GM12801 (cell line): Measurements from ENCODE around the gene SPIN1.

Experiments
- TF ChIP-seq, protein P1 (sequence below): IDR thresholded peaks from one replicate; pipeline ENCODE4 v1.5.1; 2011; ENCODE audit warnings: control low read depth; ENCODE audit not compliant: insufficient read length; ENCODE audit errors: extremely low read depth

The SPIN1 gene

GRCh38 chr9:88503081-88503844 is 115.0 kb downstream of the SPIN1 start:
- TF ChIP-seq, protein P1, sequence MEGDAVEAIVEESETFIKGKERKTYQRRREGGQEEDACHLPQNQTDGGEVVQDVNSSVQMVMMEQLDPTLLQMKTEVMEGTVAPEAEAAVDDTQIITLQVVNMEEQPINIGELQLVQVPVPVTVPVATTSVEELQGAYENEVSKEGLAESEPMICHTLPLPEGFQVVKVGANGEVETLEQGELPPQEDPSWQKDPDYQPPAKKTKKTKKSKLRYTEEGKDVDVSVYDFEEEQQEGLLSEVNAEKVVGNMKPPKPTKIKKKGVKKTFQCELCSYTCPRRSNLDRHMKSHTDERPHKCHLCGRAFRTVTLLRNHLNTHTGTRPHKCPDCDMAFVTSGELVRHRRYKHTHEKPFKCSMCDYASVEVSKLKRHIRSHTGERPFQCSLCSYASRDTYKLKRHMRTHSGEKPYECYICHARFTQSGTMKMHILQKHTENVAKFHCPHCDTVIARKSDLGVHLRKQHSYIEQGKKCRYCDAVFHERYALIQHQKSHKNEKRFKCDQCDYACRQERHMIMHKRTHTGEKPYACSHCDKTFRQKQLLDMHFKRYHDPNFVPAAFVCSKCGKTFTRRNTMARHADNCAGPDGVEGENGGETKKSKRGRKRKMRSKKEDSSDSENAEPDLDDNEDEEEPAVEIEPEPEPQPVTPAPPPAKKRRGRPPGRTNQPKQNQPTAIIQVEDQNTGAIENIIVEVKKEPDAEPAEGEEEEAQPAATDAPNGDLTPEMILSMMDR, result no peak

DNA sequence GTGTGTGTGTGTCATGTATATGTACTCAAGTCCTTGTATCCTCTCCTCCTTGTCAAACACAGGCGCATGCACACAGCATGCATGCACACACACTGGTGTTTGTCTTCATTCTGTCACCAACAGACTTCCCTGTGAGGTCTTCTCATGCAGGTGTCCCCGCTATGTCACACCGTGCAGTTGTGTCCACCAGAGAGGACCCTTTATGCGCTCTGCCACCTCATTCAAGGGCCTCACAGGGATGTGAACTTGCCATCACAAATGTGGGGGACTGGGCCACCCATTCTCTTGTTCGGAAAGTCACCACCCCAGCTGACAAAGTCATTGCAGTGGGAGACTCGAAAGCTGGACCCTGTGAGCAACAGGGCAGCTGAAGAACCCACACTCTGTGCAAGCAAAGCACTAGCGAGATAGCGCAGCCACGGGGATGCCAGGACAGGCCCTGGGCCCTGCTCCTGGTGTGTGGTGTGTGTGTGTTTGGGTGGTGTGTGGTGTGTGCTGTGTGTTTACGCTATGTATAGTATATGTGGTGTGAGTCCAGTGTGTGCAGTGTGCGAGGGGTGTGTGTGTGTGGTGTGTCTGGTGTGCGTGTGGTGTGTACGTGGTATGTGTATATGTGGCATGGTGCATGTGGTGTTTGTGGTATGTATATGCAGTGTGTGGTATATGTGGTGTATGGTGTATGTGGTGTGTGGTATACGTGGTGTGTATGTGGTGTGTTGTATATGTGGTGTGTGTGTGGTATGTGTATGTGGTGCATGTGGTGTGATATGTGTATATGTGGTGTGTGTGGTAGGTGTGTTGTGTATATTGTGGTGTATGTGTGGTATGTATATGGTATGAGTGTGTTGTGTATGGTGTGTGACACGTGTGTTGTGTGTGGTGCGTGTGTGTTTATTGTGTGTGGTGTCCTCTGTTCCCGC is 115.9 kb downstream of the SPIN1 start:
- TF ChIP-seq, protein P1, result no peak

DNA sequence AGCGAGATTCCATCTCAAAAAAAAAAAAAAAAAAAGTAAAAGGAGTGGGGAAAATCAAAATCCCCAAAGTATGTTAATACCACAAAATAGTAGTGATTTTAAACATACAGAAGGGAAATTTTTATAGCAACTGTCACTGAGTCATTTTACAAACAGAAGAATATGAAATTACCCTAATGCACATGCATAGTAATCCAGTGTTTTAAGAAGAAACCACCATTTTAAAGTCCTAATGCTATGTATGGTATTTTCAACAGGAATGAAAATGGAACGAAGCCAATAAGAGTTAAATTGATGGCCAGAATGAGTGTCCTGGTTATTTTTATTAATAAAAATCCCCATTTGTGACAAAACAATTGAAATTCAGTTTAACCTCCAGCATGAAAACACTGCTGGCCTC is 120.1 kb downstream of the SPIN1 start:
- TF ChIP-seq, protein P1, result no peak

GRCh38 chr9:88511906-88512305 is 123.7 kb downstream of the SPIN1 start:
- TF ChIP-seq, protein P1, result no peak

DNA sequence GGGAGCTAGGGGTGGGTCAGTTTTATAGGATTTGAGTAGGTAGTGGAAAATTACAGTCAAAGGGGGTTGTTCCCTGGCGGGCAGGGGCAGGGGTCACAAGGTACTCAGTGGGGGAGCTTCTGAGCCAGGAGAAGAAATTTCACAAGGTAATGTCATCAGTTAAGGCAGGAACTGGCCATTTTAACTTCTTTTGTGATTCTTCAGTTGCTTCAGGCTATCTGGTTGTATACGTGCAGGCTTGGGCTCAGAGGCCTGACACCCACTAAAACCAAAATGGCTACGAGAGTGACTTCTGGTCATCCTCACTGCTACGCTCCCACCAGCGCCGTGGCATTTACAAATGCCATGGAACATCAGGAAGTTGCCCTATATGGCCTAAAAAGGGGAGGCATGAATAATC is 126.0 kb downstream of the SPIN1 start:
- TF ChIP-seq, protein P1, result no peak

- TF ChIP-seq, protein P1, result no peak
These were observed 133.1 kb downstream of the SPIN1 start for GRCh38 chr9:88521308-88521707.

DNA sequence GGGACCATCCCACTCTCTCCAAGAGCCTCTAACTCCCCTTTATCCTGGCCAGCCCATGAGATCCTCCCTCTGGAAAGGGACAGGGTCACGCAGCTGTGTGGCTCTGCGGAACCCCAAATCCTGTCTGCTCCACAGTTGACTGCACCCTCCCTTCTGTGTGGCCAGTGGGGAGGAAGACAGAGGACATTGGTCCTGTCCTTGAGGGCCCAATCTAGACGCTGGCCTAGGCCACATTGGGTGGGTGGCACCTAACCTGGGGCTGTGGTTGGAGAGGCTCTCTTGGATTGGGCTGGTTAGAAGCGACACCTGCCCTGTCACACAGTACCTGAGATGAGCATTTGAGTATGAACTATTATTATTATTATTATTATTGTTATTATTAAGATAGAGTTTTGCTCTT is 134.1 kb downstream of the SPIN1 start:
- TF ChIP-seq, protein P1, result no peak
